Measurements from ENCODE around the gene C1QL1. TPM values are rescaled to one million over a fixed set of nuclear protein-coding genes. Genes with fewer than 3 reads are reported as not detected.
A peak's percentile ranks its signal among the peaks of the same experiment; 100 is the strongest.

C1QL1 gene
- total RNA-seq = not detected

DNA sequence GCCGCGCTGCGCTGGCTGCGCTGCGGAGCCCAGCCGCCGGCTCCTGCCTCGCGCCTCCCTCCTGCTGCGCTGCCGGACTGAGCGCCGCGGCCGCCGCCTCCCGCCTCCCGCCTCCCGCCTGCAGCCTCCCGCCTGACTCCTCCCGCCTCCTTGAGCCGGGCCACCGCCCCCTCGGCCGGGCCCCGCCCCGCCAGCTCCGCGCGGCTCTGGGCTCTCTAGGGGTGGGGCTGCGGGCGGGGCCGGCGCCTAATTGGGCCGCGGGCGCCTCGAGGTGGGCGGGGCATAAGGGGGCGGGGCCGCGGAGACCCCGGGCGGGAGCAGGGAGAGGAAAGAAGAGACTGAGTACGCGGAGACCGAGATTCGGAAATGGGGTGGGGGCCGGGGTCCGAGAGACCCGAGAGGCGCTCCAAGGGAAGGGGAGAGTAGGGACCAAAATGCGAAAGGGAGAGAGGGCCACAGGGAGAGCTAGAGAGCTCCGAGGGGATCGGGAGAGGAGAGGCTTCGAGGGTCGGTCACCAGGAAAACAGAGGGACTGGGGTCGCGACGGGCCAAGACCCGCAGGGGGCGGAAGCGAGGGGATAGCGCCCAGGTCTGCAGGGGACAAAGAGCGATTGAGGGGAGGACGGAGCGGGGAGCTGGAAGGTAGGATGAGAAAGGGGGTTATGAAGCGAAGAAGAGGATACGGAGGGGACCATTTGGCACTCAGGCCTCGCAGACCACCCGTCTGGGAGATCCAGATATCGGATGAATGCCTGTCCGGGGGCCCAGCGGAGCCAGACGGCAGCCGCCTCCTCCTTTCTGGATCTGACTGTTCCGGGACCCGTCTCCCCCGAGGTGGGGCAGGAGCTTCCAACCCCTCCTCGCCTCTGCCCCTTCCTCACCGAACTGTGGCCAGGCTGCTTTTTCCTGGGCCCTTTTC lies at the start of gene C1QL1:
Gene C1QL1 (minus strand): TSS at position 79 of the 919 bp plus-strand sequence. CDS start 255 bp downstream, outside the sequence.
- Mint-ChIP-seq H3K36me3 (no peaks in the 10 kb centered on the region), H3K27me3 (peaks cover 77% of the 10 kb centered on the region), H3K4me1 (peaks cover 16% of the 10 kb centered on the region), H3K27ac (no peak within 1 kb of the TSS), H3K9me3 (no peaks in the 10 kb centered on the region), H3K4me3 (peak within 1 kb of the TSS; percentile 80)
- DNase-seq = peak; percentile 92
- POLR2A ChIA-PET = interaction anchor here (0.5 to 1.4 kb wide), 5 partner anchors 21 to 624 kb away, joined by 3 to 6 read pairs (median 3); partner anchors contain the start of genes HEXIM1, HEXIM2, KIF18B and NMT1
- peak; percentile 97 for ATAC-seq (ENCODE audit: low read depth)

GRCh38 chr17:45016823-45017222 lies 48.7 kb upstream of the C1QL1 start:
- DNase-seq (no peak), ATAC-seq (ENCODE audit: low read depth) (no peak)
- H3K27me3 Mint-ChIP-seq = peaks cover 36% of the 10 kb centered on the region
- H3K36me3 Mint-ChIP-seq = peaks cover 6% of the 10 kb centered on the region
- POLR2A ChIA-PET = no interaction called here
- H3K9me3 Mint-ChIP-seq = no peaks in the 10 kb centered on the region
- H3K4me3 Mint-ChIP-seq = no peak overlapping the region
- no peak overlapping the region for H3K27ac Mint-ChIP-seq
- peaks cover 17% of the 10 kb centered on the region for H3K4me1 Mint-ChIP-seq

DNA sequence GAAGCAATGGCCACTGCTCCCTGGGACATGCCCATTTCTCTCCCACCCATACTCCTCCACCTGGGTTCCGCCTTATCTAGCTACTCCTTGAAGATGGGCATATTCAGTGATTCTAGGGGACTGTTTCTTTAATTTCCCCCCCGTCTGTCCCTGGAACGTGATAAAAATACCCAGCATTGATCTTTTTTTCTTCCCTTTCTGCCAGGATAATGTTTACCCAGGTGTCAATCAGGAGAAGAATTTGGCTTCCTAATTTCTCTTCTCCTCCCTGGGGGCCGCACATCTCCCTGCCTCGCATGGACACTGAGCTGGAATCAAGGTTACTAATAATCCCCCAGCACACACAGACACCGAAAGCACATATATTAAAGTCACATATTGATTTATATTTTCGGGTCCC lies 48.1 kb upstream of the C1QL1 start:
- POLR2A ChIA-PET = no interaction called here
- H3K9me3 Mint-ChIP-seq = no peaks in the 10 kb centered on the region
- no peak for DNase-seq
- ATAC-seq (ENCODE audit: low read depth) = no peak
- H3K27me3 Mint-ChIP-seq = peaks cover 33% of the 10 kb centered on the region
- no peak overlapping the region for H3K4me3 Mint-ChIP-seq
- H3K27ac Mint-ChIP-seq = no peak overlapping the region
- H3K36me3 Mint-ChIP-seq = peaks cover 4% of the 10 kb centered on the region
- H3K4me1 Mint-ChIP-seq = peaks cover 15% of the 10 kb centered on the region

- H3K36me3 Mint-ChIP-seq = no peaks in the 10 kb centered on the region
- H3K4me1 Mint-ChIP-seq = peaks cover 2% of the 10 kb centered on the region
- H3K4me3 Mint-ChIP-seq = no peak overlapping the region
- H3K27me3 Mint-ChIP-seq = peaks cover 10% of the 10 kb centered on the region
- no peaks in the 10 kb centered on the region for H3K9me3 Mint-ChIP-seq
- H3K27ac Mint-ChIP-seq = no peak overlapping the region
- ATAC-seq (ENCODE audit: low read depth) (no peak), DNase-seq (no peak)
- POLR2A ChIA-PET = no interaction called here
These were observed 45.2 kb upstream of the C1QL1 start for GRCh38 chr17:45013021-45013997.

DNA sequence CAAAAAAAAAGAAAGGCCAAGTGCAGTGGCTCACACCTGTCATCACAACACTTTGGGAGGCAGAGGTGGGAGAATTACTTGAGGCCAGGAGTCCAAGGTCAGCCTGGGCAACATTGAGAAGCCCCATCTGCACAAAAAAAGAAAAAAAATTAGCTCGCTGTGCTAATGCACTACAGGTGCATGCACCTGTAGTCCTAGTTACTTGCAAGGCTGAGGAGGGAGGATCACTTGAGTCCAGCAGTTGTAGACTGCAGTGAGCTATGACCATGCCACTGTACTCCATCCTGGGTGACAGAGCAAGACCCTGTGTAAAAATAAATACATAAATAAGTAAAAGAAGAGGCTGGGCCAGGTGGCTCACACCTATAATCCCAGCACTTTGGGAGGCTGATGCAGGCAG lies 43.7 kb upstream of the C1QL1 start:
- no peak overlapping the region for H3K4me3 Mint-ChIP-seq
- H3K4me1 Mint-ChIP-seq = peaks cover 3% of the 10 kb centered on the region
- ATAC-seq (ENCODE audit: low read depth) (no peak), DNase-seq (no peak)
- no peaks in the 10 kb centered on the region for H3K9me3 Mint-ChIP-seq
- no peaks in the 10 kb centered on the region for H3K36me3 Mint-ChIP-seq
- POLR2A ChIA-PET = no interaction called here
- peaks cover 8% of the 10 kb centered on the region for H3K27me3 Mint-ChIP-seq
- H3K27ac Mint-ChIP-seq = no peak overlapping the region

- ATAC-seq (ENCODE audit: low read depth) (no peak), DNase-seq (no peak)
- H3K9me3 Mint-ChIP-seq = no peaks in the 10 kb centered on the region
- no peaks in the 10 kb centered on the region for H3K36me3 Mint-ChIP-seq
- no peak overlapping the region for H3K4me3 Mint-ChIP-seq
- POLR2A ChIA-PET = interaction anchor here (0.6 kb wide), 1 partner anchor 184 kb away, joined by 5 read pairs; no protein-coding TSS in a partner anchor
- H3K4me1 Mint-ChIP-seq = peaks cover 3% of the 10 kb centered on the region
- peaks cover 4% of the 10 kb centered on the region for H3K27me3 Mint-ChIP-seq
- no peak overlapping the region for H3K27ac Mint-ChIP-seq
These were observed 41.8 kb upstream of the C1QL1 start for GRCh38 chr17:45009676-45010467.

GRCh38 chr17:45008216-45008615 lies 40.1 kb upstream of the C1QL1 start:
- POLR2A ChIA-PET = no interaction called here
- peaks cover 3% of the 10 kb centered on the region for H3K4me1 Mint-ChIP-seq
- no peak for DNase-seq
- no peak for ATAC-seq (ENCODE audit: low read depth)
- no peaks in the 10 kb centered on the region for H3K9me3 Mint-ChIP-seq
- H3K27ac Mint-ChIP-seq = peak overlapping the region; percentile 52
- H3K27me3 Mint-ChIP-seq = peaks cover 4% of the 10 kb centered on the region
- no peak overlapping the region for H3K4me3 Mint-ChIP-seq
- H3K36me3 Mint-ChIP-seq = no peaks in the 10 kb centered on the region

DNA sequence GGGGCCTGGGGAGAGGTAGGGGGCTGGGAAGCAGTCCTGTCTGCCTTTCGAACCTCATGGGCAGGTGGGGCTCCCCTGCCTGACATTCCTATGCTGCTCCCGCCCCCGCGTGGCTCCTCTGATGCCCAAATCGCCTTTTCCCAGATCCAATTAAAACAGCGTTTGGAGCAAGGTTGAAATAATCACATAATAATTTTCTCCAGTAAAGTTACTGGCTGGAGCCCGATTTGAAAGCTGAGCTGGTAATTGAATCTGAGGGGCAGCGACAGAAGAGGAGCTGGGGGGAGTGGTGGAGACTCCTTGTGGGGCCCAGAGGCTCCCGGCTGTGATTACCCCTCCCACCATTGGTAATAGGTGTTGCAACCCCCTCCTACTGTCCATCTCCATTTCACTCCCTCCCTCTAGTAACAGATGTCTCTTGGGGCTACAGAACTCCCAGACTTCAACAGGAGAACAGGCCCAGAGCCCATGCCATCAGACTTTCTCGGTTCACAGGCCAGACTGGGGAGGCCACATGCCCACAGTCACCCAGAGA lies 38.9 kb upstream of the C1QL1 start:
- POLR2A ChIA-PET = no interaction called here
- Mint-ChIP-seq H3K4me3 (no peak overlapping the region), H3K9me3 (no peaks in the 10 kb centered on the region), H3K27ac (no peak overlapping the region), H3K27me3 (peaks cover 4% of the 10 kb centered on the region), H3K4me1 (peaks cover 3% of the 10 kb centered on the region), H3K36me3 (no peaks in the 10 kb centered on the region)
- DNase-seq (no peak), ATAC-seq (ENCODE audit: low read depth) (no peak)

DNA sequence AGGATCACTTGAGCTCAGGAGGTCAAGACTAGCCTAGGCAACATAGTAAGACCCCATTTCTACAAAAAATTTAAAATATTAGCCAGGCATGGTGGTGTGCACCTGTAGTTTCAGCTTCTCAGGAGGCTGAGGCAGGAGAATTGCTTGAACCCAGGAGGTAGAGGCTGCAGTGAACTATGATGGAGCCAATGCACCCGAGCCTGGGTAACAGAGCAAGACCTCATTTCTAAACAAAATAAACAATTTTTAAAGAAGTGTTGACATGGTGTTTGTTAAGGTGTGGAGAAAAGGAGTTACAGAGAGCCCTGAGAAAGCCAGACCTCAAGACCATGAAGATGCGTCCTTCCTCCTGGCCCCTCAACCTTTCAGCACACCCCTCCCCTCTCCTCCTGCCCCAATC lies 37.6 kb upstream of the C1QL1 start:
- no peaks in the 10 kb centered on the region for H3K9me3 Mint-ChIP-seq
- ATAC-seq (ENCODE audit: low read depth) = no peak
- H3K36me3 Mint-ChIP-seq = no peaks in the 10 kb centered on the region
- no peak overlapping the region for H3K4me3 Mint-ChIP-seq
- H3K27me3 Mint-ChIP-seq = peaks cover 4% of the 10 kb centered on the region
- no peak for DNase-seq
- H3K27ac Mint-ChIP-seq = no peak overlapping the region
- POLR2A ChIA-PET = no interaction called here
- peaks cover 3% of the 10 kb centered on the region for H3K4me1 Mint-ChIP-seq

DNA sequence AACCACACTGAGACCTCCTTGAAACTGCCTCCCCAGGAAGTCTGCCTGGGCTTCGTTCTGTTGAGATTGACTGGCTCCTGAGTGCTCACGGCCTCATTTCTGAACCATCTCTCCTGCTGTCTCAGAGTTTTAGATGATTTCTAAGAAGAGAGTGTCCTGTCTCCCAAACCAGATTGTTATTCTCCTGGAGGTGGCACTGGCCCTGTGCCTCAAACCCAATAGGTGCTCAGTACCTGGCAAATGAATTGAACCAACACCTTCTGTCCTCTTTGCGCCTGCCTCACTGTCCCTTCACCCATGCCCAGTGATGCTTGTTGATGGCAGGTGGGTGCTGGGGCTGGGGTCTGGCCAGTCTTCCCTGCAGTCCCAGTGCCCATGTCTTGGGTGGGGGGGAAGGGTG lies 36.3 kb upstream of the C1QL1 start:
- Mint-ChIP-seq H3K27ac (no peak overlapping the region), H3K36me3 (no peaks in the 10 kb centered on the region), H3K4me1 (peaks cover 3% of the 10 kb centered on the region), H3K9me3 (no peaks in the 10 kb centered on the region), H3K27me3 (peaks cover 4% of the 10 kb centered on the region), H3K4me3 (no peak overlapping the region)
- POLR2A ChIA-PET = no interaction called here
- no peak for ATAC-seq (ENCODE audit: low read depth)
- DNase-seq = no peak

- Mint-ChIP-seq H3K36me3 (no peaks in the 10 kb centered on the region), H3K27me3 (peaks cover 8% of the 10 kb centered on the region), H3K27ac (no peak overlapping the region), H3K4me1 (peaks cover 3% of the 10 kb centered on the region), H3K4me3 (no peak overlapping the region), H3K9me3 (no peaks in the 10 kb centered on the region)
- POLR2A ChIA-PET = no interaction called here
- ATAC-seq (ENCODE audit: low read depth) (no peak), DNase-seq (no peak)
These were observed 35.8 kb upstream of the C1QL1 start for GRCh38 chr17:45003877-45004276.

DNA sequence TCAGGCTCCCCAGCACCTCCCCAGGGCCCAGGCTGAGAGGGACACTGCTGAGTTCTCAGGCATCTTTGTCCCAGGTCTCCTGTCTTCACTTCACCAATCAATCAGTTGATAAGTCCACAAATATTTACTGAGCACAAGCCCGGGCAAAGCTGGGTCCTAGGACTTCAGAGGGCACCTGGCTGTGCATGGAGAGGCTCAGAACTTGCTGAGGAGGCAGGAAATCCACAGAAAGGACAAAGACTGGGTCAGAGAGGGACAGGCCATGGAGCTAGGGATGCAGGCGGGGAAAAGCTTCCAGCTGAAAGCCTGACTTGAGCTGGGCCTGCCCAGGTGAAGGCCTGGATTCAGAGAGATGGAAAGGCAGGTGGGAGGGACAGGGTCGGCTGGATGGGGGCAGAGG lies 33.2 kb upstream of the C1QL1 start:
- Mint-ChIP-seq H3K4me1 (no peaks in the 10 kb centered on the region), H3K9me3 (no peaks in the 10 kb centered on the region), H3K27ac (no peak overlapping the region), H3K4me3 (no peak overlapping the region), H3K36me3 (no peaks in the 10 kb centered on the region), H3K27me3 (peaks cover 15% of the 10 kb centered on the region)
- POLR2A ChIA-PET = no interaction called here
- no peak for DNase-seq
- no peak for ATAC-seq (ENCODE audit: low read depth)

- POLR2A ChIA-PET = no interaction called here
- Mint-ChIP-seq H3K4me1 (no peaks in the 10 kb centered on the region), H3K27me3 (peaks cover 21% of the 10 kb centered on the region), H3K36me3 (no peaks in the 10 kb centered on the region), H3K9me3 (no peaks in the 10 kb centered on the region), H3K4me3 (no peak overlapping the region), H3K27ac (no peak overlapping the region)
- ATAC-seq (ENCODE audit: low read depth) (no peak), DNase-seq (no peak)
These were observed 31.3 kb upstream of the C1QL1 start for GRCh38 chr17:44999433-44999832.
